GM18873 (cell line): ENCODE measurements around the gene DYNC1LI1.
"Not testable (repeated sequence)": the region's sequence is repeated elsewhere in the genome, so short reads cannot be mapped to it uniquely, and the experiment has no call there.

Experiments used
- ATAC-seq: cut with Tn5 transposase; IDR thresholded peaks from one replicate; pipeline ENCODE4 v1.9.1; 2021; ENCODE audit warnings: mild to moderate bottlenecking, moderate library complexity, moderate number of reproducible peaks; ENCODE audit not compliant: unreplicated experiment, low FRiP score

DYNC1LI1 gene

GRCh38 chr3:32542807-32543206 is 27.9 kb downstream of the DYNC1LI1 start:
- no peak for ATAC-seq

- ATAC-seq = no peak
Observed at GRCh38 chr3:32540899-32541298, 29.8 kb downstream of the DYNC1LI1 start.

- ATAC-seq = no peak
Observed at GRCh38 chr3:32532434-32532833, 38.2 kb downstream of the DYNC1LI1 start.

GRCh38 chr3:32531010-32531647 is 39.5 kb downstream of the DYNC1LI1 start:
- no peak for ATAC-seq

GRCh38 chr3:32525720-32526119 is 44.9 kb downstream of the DYNC1LI1 start:
- no peak for ATAC-seq

- no peak for ATAC-seq
Observed at GRCh38 chr3:32522682-32523081, 48.0 kb downstream of the DYNC1LI1 start.

- not testable (repeated sequence) for ATAC-seq
Observed at GRCh38 chr3:32518921-32519320, 51.7 kb downstream of the DYNC1LI1 start.

- ATAC-seq = peak; percentile 6
Observed at GRCh38 chr3:32516751-32517150, 53.9 kb downstream of the DYNC1LI1 start.

- ATAC-seq = no peak
Observed at GRCh38 chr3:32511005-32511404, 59.7 kb downstream of the DYNC1LI1 start.

- ATAC-seq = peak; percentile 84
Observed at GRCh38 chr3:32510075-32510724, 60.5 kb downstream of the DYNC1LI1 start.

- no peak for ATAC-seq
Observed at GRCh38 chr3:32508711-32509110, 61.9 kb downstream of the DYNC1LI1 start.

GRCh38 chr3:32506466-32506865 is 64.2 kb downstream of the DYNC1LI1 start:
- ATAC-seq = no peak

GRCh38 chr3:32502946-32503286 is 67.7 kb downstream of the DYNC1LI1 start:
- ATAC-seq = peak; percentile 7

GRCh38 chr3:32502118-32502945 is 68.3 kb downstream of the DYNC1LI1 start, which contains the start of gene CMTM6:
Gene CMTM6 (minus strand): TSS chr3:32502852. CDS start chr3:32502745, 107 bp downstream.
- peak; percentile 55 for ATAC-seq

GRCh38 chr3:32501783-32502117 is 68.9 kb downstream of the DYNC1LI1 start:
- ATAC-seq = no peak

- ATAC-seq = no peak
Observed at GRCh38 chr3:32500880-32501782, 69.5 kb downstream of the DYNC1LI1 start.

- ATAC-seq = no peak
Observed at GRCh38 chr3:32500231-32500630, 70.4 kb downstream of the DYNC1LI1 start.

GRCh38 chr3:32499585-32499984 is 71.1 kb downstream of the DYNC1LI1 start:
- ATAC-seq = no peak

- no peak for ATAC-seq
Observed at GRCh38 chr3:32498992-32499391, 71.7 kb downstream of the DYNC1LI1 start.

- no peak for ATAC-seq
Observed at GRCh38 chr3:32498252-32498651, 72.4 kb downstream of the DYNC1LI1 start.
